Glomerular visceral epithelial cell (primary cell): ENCODE measurements around the gene OR52L1.
"Not testable (repeated sequence)": the region's sequence is repeated elsewhere in the genome, so short reads cannot be mapped to it uniquely, and the experiment has no call there.

Experiments
- DNase-seq: peaks from one replicate; pipeline ENCODE4 v3.0.0-alpha.2; 2016; ENCODE audit errors: extremely low spot score

OR52L1 gene

DNA sequence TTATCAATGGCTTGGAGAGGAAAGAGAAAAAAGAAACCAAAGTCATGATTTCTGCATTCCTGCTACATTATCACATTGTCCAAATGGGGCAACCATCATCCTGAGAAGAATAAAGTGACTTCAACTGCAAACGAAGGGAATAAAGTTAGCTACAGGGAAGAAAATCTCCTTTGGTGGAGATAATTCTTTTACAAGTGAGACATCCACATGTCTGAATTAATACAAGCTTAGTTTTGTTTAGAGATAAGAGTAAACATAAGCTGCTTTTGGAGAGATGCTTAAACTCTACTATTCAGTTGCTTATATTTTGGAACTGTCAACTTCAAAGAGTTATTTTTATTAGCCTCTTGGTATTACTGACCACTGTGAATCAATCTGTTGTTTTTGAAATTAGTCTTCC is at the start of gene OR52L1:
OR52L1 (minus strand) TSS at position 101 of the 400 bp plus-strand sequence; CDS start at position 46, 55 bp downstream.
- no peak for DNase-seq

DNA sequence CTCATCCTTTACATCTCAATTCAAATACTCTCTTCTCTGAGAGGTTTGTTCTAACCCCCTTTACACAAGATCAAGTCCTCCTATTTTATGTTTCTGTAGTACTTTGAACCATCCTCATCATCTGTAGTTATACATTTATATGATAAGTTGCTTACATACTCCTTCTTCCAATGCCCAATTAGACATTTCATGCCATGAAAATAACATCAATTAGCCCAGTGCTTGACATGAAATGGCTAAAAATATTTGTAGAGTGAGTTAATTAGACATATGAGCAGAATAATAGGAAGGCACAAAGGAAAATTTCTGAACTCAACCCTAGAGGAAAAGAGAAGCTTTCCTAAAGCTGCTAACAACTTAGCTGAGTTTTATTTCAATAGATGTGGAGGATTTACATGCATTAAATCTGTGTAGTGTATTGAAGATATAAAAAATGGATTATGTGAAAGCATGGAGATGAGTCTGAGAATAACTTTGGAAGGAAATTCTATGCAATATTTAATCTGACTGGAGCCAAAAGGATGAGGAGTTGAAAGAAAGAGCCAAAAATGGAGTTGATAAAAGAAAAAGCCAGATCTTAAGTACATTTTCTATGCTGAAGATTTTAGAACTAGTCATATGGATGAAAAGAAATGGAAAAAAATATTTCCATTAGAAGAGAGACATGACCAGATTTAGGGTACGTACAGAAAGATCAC is 44.1 kb upstream of the OR52L1 start, which contains the start of gene OR56A1:
OR56A1 (minus strand) TSS at position 51 of the 698 bp plus-strand sequence. CDS start 3,066 bp downstream, outside the sequence.
- no peak for DNase-seq

DNA sequence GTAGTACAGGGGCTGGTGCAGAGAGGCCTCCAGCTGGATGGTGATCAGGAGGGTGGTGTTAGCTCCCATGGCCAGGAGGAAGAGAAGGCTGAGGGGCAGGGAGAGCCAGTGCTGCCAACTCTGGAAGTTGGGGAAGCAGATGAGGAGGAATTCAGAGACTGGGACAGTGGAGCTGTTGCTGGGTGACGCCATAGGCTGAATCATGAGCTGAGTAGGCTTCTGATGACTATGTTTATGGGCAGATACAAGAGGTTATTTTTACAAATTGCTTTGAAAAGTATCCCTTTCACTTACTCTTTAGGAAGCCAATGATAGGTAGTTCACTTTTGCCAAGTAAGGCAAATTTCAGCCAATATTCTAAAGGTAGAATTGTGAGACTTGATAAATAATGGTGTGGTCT is 40.7 kb upstream of the OR52L1 start:
- no peak for DNase-seq

GRCh38 chr11:6025056-6025455 is 38.3 kb upstream of the OR52L1 start:
- DNase-seq = no peak

GRCh38 chr11:6022956-6023355 is 36.2 kb upstream of the OR52L1 start:
- DNase-seq = peak; percentile 17

- DNase-seq = no peak
Measured at GRCh38 chr11:6013042-6013441, 26.3 kb upstream of the OR52L1 start.

GRCh38 chr11:6012035-6012668 is 25.4 kb upstream of the OR52L1 start:
- no peak for DNase-seq

- DNase-seq = no peak
Measured at GRCh38 chr11:6006846-6007245, 20.1 kb upstream of the OR52L1 start, which contains the start of gene OR56A4. Gene OR56A4 (minus strand): TSS chr11:6006946. CDS start chr11:6002992, 3,954 bp downstream.

GRCh38 chr11:6006395-6006794 is 19.6 kb upstream of the OR52L1 start:
- no peak for DNase-seq

GRCh38 chr11:6002202-6002699 is 15.5 kb upstream of the OR52L1 start:
- no peak for DNase-seq

DNA sequence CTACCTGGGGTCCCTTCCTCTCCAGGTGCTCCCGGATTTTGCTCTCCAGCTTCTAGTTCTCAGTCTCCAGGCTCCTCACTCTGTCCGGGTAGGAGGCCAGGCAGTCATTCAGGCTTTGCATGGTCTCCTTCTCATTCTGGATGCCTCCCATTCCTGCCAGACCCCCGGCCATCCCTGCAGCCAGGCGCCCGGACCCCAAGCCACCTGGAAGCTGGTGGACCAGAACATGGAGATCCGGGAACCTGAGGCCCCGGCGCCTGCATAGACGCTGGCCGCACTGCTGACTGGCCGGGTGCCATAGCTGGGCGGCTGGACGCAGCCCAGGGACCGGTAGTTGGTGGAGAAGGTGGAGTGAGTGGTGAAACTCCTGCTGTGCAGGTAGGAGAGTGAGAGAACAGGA is 8.0 kb upstream of the OR52L1 start:
- DNase-seq = no peak

DNA sequence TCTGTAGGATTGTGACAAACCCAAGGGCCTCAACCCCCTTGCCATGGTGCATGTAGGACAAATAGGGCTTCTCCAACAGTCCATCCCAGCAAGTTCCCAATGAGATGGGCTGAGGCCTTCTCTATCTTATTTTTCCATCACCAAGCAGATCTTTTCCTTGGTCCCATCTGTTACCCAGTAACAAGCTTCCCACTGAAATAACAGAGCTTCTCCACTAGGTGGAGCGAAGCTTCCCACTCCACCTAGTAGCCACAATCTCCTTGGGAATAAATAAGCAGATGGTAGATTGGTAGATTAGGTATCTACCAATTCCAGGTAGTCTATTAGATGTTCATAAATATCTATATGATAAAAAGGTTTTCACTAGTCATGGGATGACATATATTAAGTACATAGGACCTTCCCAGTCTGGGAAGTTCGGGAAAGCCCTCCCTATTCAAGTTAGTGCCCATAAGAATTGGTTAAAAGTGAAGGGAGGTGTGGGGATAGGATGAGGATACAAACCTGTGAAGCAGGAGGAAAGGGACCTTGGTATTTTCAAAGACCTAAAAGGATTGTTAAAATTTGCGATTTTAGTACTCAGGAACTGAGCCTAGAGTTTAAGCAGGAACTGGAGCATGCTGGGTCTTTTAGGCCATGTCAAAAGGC is 5.9 kb upstream of the OR52L1 start:
- peak; percentile 7 for DNase-seq

DNA sequence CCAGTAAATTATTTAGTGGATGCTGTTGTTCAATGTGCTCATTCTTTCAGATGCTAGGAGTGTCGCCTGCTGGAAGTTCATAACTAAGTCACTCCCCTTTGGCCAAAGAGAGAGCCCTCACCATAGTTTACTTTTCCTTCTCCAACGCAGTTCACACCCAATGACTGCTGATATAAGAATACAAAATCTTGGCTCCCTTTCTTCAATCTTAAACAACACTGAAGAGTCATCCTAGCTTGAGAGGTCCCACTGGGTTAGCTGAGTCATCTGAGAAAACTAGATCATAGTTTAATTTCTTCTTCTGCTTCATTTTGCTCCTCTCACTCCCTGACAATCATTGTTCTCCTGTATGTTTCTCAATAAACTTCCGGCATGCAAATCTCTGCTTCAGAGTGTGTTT is 5.4 kb upstream of the OR52L1 start:
- DNase-seq = no peak

GRCh38 chr11:5989203-5989602 is 2.4 kb upstream of the OR52L1 start:
- DNase-seq = no peak

GRCh38 chr11:5983443-5983842 is 3.3 kb downstream of the OR52L1 start:
- no peak for DNase-seq

DNA sequence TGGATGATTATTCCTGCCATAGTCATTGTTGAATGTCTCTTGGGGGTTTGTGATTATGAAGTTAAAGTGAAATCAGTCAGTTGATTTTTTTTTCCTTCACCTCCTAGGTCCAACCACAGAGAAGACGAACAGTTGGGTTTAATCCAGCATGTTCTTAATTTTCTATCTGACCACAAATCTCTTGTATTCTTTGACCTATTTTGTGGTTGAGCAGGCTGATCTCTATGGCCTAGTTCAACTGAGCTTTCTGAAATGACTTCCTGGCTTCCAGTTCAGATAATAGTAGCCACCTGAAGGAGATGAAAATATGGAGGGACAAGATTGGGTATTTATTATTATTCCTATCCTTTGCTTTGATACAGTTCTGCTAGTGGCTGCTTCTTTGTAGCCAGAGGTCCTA is 13.3 kb downstream of the OR52L1 start:
- no peak for DNase-seq

DNA sequence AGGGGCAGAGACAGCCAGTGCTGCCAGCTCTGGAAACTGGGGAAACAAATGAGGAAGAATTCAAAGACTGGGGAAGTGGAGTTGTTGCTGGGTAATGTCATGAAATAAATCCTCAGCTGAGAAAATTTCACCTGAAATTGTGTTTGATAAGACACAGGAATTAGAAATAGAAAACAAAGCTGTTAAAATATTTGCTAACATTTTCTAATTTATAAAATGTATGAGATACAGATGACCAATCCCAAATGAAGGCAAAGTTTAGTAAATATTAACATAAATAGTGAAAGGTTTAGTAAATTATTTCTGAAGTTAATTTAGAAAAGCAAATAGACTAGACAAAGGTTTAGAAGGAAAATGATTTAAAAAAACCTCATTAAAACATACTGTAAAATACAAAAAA is 18.4 kb downstream of the OR52L1 start, which contains the start of gene OR56A5:
OR56A5 (minus strand) TSS at position 101 of the 400 bp plus-strand sequence; CDS start at position 101, 0 bp downstream.
- DNase-seq = no peak

DNA sequence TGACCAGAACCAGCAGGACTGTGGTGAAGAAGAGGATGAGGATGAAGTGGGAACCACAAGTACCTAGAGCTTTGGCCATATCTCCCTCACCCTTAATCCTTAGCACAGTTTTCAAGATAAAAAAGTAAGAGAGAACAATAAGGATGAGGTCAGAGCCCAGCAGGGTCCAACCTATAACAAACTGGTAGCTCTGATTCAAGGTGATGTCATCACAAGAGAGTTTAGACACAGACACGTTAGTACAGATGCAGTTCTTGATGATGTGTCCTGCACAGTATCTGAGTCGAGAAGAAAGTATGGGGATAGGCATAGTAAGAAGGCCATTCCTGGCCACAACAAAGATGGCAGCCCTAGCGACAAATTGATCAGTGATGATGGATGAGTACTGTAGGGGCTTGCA is 19.1 kb downstream of the OR52L1 start:
- DNase-seq = no peak

DNA sequence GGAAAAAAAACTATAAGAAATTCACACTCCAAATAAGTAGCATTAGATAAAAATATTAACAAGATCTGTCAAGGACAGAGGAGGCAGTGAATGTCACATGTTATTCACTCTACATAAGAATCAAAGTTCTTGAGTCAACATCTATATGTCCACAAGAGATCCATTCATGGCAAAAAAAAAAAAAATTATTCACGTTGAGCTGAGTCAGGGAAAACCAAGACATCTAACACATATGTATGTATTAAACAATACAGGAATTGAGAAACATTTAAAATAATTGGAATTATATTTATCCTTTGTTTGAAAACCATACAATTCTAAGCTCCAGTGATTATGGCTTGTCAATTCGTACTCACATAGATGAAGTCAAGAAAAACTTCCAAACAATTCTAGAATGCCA is 19.8 kb downstream of the OR52L1 start:
- no peak for DNase-seq

- not testable (repeated sequence) for DNase-seq
Measured at GRCh38 chr11:5960704-5961320, 26.0 kb downstream of the OR52L1 start.

DNA sequence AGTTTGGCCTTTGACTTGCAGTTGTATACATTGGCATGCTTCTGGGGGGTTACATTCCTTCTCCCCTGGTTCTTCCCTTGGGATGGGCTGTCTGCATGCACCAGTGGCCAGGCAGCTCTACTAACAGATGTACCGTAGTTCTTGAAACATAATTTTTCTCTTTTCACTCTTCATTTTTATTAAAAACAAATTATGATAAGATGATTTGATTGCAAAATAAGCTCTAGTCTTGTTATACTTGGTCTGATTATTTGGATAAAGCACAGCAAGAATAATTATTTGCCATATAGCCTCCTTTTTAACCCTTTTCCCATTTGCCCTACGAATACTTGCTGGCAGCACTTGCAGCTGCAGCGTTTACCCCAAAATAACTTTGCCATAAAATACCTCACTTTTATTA is 31.2 kb downstream of the OR52L1 start:
- DNase-seq = no peak

- no peak for DNase-seq
Measured at GRCh38 chr11:5941951-5942350, 44.8 kb downstream of the OR52L1 start, which contains the start of gene OR56A3. Gene OR56A3 (plus strand): TSS chr11:5942251. CDS start chr11:5947347, 5,096 bp downstream.
